NK-92 (cell line): Measurements from ENCODE around the gene ULBP2.
"Not testable (repeated sequence)": the region's sequence is repeated elsewhere in the genome, so short reads cannot be mapped to it uniquely, and the experiment has no call there.

Experiments
- DNase-seq: peaks from one replicate; lab custom pipeline; 2025; ENCODE audit not compliant: unreplicated experiment; lab: John Stamatoyannopoulos, UW

The ULBP2 gene

DNA sequence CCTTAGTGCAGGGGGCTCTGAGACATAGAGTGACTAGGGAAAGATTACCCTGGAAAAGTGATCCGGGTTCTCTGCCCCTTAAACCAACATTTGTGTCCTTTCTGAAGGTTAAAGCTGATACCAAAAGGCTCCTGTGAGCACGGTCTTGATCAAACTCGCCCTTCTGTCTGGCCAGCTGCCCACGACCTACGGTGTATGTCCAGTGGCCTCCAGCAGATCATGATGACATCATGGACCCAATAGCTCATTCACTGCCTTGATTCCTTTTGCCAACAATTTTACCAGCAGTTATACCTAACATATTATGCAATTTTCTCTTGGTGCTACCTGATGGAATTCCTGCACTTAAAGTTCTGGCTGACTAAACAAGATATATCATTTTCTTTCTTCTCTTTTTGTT is 6.8 kb downstream of the ULBP2 start:
- no peak for DNase-seq

GRCh38 chr6:149950423-149950822 is 8.6 kb downstream of the ULBP2 start:
- DNase-seq, result no peak

DNA sequence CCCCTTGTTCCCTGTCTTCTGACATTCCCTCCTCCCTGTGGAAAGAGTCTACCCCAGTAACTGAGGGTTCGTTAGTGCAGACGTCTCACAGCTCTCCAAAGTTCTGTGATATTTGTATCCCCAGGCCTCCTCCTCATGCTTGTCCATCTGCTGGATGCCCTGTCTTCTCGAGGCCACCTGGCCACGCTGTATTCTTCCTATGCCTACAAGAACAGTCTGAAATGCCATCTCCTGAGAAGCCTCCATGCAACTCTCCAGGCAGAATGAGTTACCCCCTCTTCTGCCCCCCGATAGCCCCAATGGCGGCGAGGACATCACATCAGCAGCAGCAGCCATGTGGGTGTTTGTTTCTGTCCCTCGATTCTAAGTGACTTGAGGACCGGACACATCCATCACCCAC is 9.3 kb downstream of the ULBP2 start:
- no peak for DNase-seq

DNA sequence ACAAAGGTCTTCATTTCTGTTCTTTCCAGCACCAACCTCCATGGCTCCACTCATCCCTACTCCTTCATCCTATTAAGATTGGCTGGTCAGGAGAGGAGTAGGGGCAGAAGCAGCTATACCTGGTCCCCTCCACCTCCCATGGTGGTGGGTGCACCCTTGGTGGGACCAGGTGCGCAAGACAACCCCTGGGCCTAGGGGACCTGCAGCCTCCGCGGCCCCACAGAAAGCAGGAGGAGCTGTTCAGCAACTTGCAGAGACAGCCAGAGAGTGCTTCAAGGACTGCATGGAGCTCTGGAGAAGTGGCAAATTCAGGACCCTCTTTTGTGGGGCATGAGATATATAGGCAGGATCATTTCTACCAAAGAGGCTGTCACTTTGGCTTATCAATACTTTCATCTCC is 9.8 kb downstream of the ULBP2 start:
- no peak for DNase-seq

DNA sequence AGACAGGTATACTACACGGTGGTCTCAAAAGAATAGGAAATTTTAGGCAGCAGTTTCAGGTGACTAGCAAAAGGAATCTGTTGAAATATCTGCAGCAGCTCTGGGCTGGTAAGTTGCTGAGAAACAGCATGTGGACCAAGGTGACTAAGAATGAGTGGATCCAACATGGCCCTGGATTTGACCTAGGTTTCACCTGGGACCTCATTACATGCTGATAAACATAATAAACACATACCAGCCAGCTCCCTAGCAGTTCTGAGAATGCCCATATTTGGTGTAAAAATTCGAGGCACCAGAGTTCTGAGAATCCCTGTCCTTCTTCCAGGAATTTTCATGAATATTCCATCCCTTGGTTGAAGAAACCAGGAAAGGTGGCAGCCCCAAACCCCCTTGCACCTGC is 11.6 kb downstream of the ULBP2 start:
- DNase-seq, result not testable (repeated sequence)

GRCh38 chr6:149953934-149954327 is 12.1 kb downstream of the ULBP2 start:
- DNase-seq, result not testable (repeated sequence)

DNA sequence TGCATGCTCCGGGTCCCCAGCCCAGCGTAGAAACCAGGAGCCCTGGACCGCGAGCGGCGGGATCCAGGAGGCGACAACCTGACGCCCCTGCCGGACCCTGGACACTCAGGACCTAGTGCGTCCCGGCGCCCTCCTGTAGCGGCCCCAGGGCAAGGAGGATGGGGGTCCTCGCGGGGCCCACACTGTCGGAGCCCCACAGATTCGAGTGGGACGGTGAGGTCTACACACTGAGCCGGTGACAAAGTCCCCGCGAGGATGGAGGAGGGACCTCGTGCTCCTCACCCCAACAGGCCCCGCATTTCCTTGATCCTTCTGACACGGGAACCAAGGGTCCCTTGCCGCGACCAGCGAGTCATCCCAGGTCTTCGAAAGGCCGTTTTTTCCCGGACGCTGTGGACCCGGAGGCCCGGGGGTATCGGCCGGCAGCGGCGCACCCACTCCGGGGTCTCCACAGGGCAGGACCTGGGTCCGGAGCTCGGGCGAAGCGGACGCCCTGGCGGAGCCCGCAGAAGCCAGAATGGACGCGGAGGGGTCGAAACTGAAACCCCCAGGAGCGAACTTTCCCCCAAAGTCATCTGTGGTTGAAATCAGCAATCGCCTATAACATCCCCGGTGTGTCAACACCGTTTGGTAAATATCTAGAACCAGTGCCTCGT is 12.6 kb downstream of the ULBP2 start:
- DNase-seq, result not testable (repeated sequence)

- DNase-seq, result not testable (repeated sequence)
Measured at GRCh38 chr6:149954984-149955653, 13.3 kb downstream of the ULBP2 start.

GRCh38 chr6:149955654-149956317 is 14.0 kb downstream of the ULBP2 start:
- not testable (repeated sequence) for DNase-seq

DNA sequence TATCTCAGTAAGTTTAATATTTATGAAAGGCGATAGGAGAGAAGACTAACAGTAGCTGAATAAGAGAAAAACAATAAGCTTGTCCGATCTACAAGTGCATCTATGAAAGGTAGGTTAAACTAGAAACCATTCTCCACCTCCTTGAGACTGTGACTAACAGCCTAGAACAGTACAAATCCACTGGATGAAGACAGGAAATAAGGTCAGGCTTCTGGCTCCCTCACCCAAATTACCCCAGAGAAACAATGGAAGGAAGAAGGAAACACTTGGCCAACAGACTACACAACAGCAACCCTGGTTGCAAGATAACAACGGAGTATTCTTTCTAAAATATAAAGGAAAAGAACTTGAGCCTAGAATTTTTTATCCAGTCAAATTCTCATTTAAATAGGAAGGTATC is 16.3 kb downstream of the ULBP2 start:
- not testable (repeated sequence) for DNase-seq

DNA sequence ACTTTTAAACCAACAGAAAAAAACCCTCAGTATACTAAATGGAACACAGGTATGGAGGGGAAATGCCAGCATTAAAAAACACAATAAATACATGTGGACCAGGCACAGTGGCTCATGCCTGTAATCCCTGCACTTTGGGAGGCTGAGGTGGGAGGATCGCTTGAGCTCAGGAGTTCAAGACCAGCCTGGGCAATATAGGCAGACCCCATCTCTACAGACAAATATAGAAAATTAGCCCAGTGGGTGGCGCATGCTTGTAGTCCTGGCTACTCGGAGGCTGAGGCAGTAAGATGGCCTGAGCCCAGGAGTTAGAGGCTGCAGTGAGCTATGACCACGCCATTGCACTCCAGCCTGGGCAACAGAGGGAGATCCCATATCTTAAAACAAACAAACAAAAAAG is 18.0 kb downstream of the ULBP2 start:
- DNase-seq, result not testable (repeated sequence)

DNA sequence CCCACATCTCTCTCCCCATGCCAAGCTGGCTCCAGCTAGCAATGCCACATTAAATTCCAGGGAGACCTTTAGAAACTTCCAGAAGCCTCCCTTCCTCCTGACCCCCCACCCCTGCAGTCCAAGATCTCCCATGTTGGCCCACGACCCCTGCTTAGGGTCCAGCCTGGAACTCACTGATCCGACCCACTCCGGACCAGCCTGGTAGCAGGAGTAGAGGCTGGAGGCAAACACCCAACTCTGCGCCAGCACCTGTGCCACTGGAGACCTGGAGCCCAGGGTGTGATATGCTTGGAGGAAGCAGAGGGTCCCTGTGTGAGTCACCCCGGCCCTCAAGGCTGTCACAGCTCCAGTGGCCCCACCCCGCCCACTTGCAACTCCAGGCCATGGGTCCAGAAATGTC is 18.7 kb downstream of the ULBP2 start:
- no peak for DNase-seq

GRCh38 chr6:149961728-149962425 is 20.1 kb downstream of the ULBP2 start:
- DNase-seq, result no peak

GRCh38 chr6:149962461-149963211 is 20.8 kb downstream of the ULBP2 start:
- DNase-seq, result no peak

DNA sequence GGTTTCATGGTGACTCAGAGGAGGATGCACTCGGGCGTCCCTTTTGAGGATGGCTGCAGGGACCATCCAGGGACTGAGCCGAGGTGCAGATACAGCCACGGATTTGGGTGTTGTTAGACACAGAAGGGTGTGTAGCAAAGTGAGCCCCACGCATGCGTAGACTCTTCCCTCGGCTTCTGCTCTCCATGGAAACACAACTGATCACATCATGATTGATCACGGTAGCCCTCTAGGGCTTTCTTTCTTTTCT is 21.3 kb downstream of the ULBP2 start:
- no peak for DNase-seq

- DNase-seq, result no peak
Measured at GRCh38 chr6:149963462-149964307, 21.9 kb downstream of the ULBP2 start, which contains the start of gene ULBP1. ULBP1 (plus strand) TSS chr6:149963943; CDS start chr6:149964050, 107 bp downstream.

- DNase-seq, result no peak
Measured at GRCh38 chr6:149964308-149965193, 22.7 kb downstream of the ULBP2 start.

DNA sequence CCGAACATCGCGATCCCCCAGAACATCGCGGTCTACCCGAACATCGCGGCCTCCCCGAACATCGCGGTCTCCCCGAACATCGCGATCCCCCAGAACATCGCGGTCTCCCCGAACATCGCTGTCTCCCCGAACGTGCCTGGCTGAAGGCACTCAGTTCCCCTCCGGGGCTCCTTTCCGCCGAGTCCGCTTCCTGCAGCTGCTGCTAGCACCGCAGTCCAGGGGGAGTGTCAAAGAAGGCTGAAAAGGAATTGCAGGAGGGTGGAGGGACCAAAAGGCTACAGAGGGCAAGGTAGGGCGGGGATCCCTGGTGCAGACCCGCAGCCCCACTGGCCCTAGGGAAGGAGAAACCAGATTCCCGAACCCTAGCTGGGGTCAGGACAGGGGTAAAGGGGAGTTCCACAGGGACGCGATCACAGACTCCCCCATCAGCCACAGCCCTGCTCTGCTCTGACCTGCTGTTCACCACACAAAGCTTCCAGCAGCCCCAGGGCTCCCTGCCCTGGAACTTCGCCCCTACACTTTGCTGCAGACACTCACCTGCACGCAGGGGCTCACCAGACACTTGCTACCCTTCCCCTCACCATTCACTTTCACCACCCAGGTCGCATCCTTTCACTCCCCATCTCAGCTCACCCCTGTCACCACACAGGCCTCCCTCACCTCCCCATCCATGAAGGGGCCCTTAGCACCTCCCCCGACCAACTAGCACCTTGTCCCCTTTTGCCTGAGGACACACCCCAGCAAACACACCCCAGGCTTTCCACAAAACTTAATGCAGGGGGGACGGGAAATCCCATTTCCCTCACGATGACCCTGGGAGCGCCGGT is 23.6 kb downstream of the ULBP2 start:
- no peak for DNase-seq
